Frontal cortex (tissue), 4 donors: ENCODE data around the gene FAM168A. TPM values are rescaled to one million over a fixed set of nuclear protein-coding genes. Genes with fewer than 3 reads are reported as not detected.

Source experiments
- DNase-seq, 2 donors: peaks; one replicate each; pipeline ENCODE4 v3.0.0; 2012; ENCODE audit warnings: low spot score in 2 of 2
- FAIRE-seq: peaks from 2 replicates; lab custom pipeline; 2012; peaks lifted over from hg19 to GRCh38; lab: Jason Lieb, UNC
- total RNA-seq: library from RNA; depleted of rRNA; stranded (reverse); fragments of >200 nt; gene quantifications from one replicate; pipeline ENCODE4 v1.2.3, GENCODE V29; 2014
- donor health status: control.
- donor health status: control.
- donor health status: control.

FAM168A gene
- total RNA-seq, 1 donor from 2014 or later = 51.4 TPM

- DNase-seq (no peak), FAIRE-seq (no peak)
These were observed 33.0 kb downstream of the FAM168A start for GRCh38 chr11:73564903-73565302.

DNA sequence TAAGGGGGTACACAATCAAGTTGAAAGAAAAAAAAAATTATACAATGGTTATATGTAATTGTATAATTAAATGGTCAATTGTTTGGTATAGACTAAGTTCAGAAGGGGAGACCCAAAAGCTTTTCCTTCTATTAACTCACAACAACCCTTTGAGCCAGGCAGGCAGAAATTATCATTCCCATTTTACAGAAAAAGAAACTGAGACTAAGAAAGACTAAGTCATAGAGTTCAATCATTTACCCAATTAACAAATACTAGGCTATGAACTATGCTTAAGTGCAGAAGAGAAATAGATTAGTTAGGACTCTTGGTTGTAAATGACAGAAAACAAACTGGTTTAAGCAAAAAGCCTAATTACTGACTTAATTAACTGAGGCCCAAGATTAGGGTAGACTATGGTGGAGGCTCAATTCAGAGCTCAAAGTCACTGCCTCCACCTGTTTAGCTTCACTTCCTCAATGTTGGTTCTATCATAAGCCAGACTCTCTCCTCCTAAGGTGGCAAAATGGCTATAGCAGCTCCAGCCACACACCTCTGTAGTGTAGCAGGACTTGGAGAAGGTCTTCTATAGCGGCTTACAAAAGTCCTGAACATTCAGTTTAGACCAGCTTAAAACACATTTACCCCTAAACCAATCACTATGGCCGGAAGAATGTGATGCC lies 34.2 kb downstream of the FAM168A start:
- no peak for FAIRE-seq
- no peak for DNase-seq

GRCh38 chr11:73559743-73560142 lies 38.2 kb downstream of the FAM168A start:
- FAIRE-seq (no peak), DNase-seq (no peak)

DNA sequence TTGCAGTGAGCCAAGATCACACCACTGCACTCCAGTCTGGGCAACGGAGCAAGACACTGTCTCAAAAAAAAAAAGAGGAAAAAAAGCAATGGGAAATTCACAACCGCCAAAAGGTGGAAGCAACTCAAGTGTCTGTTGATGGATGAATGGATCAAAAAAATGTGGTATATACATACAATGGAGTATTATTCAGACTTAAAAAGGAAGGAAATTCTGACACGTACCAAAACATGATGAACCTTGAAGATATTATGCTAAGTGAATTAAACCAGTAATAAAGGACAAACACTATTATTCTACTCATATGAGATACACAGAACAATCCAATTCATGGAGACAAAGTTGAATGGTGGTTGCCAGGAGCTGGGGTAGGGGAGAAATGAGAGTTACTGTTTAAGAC lies 40.9 kb downstream of the FAM168A start:
- FAIRE-seq = no peak
- DNase-seq = no peak

DNA sequence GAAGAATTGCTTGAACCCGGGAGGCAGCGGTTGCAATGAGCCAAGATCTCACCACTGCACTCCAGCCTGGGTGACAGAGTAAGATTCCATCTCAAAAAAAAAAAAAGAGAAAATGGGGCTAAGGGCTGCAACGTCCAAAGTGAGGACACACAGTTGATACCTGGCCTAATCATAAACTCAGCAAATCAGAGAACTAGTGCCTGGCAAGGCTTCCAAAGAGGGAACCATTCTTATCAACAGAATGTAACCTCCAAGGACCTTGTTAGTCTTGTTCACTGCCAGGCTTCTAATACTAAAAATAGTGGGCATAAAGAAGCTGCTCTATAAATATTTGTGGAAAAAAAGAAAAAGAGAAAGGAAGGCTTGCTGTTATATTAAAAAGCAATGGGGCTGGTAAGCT lies 42.3 kb downstream of the FAM168A start:
- FAIRE-seq (no peak), DNase-seq (no peak)

- FAIRE-seq = no peak
These were observed 43.1 kb downstream of the FAM168A start for GRCh38 chr11:73554671-73555320.

DNA sequence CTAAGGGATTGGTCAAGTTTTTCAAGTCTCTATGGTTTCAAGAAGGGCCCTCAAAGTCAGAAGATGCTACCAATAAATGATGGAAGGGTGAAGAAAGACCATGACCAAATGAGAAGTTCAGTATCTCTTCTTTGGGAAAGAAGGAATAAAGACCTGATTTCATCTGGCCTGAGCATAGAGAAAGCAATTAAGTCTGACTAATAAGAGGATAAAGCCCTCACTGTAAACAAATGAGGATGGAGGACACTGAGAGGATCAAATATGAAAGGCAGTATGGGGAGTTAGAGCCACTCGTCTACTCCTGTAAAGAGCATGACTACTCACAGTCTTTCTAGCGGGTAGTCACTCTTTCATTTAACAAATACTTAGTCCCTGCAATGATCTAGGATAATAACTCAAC lies 44.6 kb downstream of the FAM168A start:
- no peak for DNase-seq
- FAIRE-seq = no peak

More at GRCh38 chr11:73554671-73555320, 43.1 kb downstream of the FAM168A start:
- DNase-seq = no peak

GRCh38 chr11:73551677-73552076 lies 46.2 kb downstream of the FAM168A start:
- FAIRE-seq (no peak), DNase-seq (no peak)

DNA sequence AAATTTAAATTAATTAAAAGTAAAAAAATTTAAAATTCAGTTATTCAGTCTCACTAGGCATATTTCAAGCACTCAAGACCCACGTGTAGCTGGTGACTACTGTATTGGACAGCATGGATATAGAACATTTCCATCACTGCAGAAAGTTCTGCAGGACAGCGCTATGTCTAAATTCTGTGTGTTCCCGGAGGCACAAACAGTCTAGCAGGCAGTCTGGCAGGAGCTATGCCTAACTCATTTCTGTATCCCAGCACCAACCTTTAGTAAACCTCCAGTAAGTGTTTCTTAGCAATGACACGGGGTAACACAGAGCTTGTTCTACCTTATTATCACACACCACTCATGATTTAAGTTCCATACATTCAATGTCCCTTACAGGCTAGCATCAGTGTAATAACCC lies 48.5 kb downstream of the FAM168A start:
- DNase-seq (no peak), FAIRE-seq (no peak)

DNA sequence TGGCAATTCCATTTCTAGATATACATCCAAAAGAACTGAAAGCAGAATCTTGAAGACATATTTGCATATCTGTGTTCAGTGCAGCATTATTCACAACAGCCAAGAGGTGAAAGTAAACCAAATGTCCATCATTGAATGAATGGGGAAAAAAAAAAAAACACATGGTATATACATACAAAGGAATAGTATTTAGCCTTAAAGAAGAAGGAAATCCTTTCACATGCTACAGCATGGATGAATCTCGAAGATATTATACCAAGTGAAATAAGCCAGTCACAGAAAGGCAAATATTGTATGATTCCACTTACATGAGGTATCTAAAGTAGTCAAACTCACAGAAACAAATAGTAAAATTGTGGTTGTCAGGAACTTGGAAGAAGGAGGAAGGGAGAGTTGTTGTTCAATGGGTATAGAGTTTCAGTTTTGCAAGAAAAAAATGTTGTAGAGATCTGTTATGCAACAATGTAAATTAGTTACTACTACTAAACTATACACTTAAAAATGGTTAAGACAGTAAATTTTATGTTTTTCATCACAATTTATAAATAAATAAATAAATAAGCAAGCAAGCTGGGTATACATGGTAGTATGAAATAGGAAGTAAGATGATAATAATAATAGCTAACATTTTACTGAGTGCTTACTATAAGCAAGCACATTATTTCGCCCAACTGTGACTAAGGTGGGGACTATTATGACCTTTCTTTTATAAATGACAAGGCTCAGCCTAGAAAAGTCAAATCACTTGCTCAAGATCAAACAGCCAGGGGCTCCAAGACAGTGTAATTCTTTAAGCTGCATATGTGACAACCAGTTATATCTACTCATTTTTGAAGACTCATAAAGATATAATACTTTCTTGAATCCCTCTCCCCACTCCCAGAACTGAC lies 50.0 kb downstream of the FAM168A start:
- FAIRE-seq = no peak
- no peak for DNase-seq

DNA sequence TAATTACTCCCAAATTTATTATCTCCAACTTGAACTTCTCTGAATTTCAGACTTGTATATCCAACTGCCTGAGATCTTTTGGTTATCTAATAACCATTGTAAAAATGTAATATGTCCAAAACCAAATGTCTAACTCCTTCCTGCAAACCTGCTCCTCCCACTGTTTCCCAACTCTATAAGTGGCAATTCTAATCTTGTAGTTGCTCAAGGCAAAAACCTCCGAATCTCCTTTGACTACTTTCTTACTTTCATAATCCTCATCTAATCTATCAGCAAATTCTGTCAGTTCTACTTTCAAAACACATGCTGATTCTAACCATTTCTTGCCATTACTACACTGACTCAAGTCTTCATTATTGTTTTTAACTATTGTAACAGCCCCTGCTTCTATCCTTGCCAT lies 55.7 kb downstream of the FAM168A start:
- FAIRE-seq (no peak), DNase-seq (no peak)

DNA sequence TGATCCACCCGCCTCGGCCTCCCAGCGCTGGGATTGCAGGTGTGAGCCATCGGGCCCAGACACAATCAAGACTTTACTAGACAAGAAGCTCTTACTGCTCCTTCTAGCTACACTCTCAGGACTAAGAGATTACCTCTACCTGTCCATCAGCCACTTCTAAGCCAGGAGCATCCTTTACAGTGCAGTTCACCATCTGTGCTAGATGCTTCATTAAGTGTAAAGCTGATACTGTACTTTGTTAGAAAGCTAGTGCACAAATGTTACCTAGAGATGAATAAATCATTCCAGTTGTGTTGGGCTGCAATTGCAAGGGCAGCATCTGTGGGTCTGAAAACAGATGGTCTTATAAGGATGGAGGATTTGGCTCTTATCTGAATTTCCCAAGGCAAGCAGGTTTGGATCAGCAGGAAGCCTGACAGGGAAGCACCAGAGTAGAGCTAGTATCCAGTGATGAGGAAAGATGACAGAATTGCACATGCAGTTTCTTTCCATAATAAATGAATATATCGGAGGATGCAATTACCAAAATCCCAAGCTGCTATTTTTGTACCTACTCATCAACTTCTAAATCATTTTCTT lies 58.3 kb downstream of the FAM168A start:
- FAIRE-seq = no peak
- DNase-seq = no peak

DNA sequence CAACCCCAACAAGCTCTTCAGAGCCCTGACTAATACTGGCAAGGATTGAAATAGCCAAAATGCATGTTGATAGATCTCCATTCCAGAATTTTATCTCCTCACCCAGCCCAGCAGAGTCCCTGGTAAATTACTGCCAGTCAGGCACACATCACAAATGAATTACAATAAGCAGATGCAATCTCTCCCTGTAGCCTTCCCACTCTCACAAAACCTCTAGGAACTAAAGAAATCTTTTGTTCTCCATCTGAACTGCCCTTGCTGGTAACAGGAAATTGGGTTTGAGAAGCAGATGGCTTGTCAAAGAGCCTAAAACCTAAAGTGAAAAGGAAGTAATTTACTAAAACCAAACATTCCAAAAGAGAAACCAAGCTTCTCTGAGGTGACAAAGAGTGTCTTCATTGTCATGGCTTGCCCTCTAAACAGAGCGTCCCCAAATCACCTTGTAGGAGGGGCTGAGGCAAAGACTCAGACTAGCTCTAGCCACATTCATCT lies 59.5 kb downstream of the FAM168A start:
- no peak for FAIRE-seq
- no peak for DNase-seq

- FAIRE-seq (no peak), DNase-seq (no peak)
These were observed 59.9 kb downstream of the FAM168A start for GRCh38 chr11:73537969-73538368.

DNA sequence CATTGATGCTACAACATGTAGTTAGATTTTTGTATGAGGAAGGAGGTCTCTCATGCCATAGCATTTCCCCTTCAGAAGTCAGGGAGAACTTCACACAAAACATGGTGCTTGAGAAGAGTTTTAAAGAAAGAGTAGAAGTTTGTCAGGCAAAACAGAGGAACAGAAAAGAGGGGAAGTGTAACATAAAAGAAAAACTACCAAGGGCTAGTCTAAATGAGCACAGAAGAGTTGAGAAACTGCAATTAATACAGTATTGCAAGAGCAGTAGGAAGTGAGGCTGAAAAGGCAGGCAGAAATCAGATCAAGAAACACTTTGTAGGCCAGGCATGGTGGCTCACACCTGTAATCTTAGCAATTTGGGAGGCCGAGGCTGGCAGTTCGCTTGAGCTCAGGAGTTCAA lies 61.0 kb downstream of the FAM168A start:
- FAIRE-seq = no peak
- DNase-seq = no peak

GRCh38 chr11:73532310-73532709 lies 65.6 kb downstream of the FAM168A start:
- FAIRE-seq = no peak

DNA sequence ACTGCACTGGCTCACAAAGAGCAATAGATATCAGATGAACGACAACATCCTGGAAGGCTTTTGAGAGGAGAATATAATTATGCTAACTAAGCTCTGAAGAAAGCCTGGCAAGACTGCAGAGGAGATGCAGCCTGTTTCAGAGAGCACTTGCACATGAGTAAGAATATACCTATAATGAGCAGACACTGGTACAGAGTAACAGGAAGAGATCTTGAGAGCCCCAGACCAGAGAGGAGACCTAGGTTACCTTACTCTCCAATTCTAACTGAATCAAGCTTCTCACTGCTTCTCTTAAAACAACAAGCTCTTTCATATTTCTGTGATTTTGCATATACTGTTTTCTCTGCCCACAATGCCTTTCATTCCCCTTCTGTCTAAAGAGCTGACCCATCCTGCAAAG lies 66.5 kb downstream of the FAM168A start:
- no peak for DNase-seq
- FAIRE-seq = no peak

More at GRCh38 chr11:73532310-73532709, 65.6 kb downstream of the FAM168A start:
- no peak for DNase-seq

GRCh38 chr11:73530109-73530508 lies 67.8 kb downstream of the FAM168A start:
- FAIRE-seq (no peak), DNase-seq (no peak)

DNA sequence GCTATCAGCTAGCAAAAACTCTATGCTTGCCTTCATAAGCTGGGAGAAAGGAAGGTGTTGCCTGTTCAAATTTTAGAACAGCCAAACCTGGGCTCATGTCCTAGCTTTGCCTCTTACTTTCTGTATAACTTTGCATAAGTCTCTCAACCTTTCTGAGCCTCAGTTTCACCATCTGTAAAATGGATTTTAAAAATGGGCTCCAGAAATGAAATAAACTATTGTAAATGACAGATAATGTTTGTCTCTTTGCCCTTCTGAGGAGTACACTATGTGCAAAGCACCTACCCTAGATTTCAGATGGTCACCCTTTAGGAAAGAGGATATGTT lies 68.7 kb downstream of the FAM168A start:
- DNase-seq (no peak), FAIRE-seq (no peak)

- no peak for DNase-seq
- no peak for FAIRE-seq
These were observed 69.3 kb downstream of the FAM168A start for GRCh38 chr11:73528483-73529203.
